ENCODE measurements around the gene TOR1B.

The TOR1B gene

DNA sequence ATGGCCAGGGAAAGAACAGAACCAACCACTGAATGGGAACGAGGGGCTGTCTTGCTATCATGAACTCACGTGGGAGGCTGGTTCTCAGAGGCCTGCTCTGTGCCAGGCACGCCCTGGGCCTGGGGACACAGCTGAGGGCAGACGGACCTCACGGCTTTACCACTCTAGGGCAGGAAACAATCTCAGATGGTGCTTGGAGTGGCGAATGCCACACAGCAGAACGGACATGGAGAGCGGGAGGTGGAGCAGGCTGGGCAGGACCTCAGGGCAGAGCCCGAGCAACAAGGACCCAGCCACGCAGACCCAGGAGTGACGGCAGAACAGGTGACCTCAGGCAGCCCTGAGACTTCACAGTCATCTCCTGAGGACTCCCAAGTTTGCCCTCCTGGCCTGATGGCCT, 12.3 kb downstream of the TOR1B start:
- DNase-seq: no peak

- DNase-seq: no peak
Observed at GRCh38 chr9:129816501-129817435, 13.8 kb downstream of the TOR1B start.

DNA sequence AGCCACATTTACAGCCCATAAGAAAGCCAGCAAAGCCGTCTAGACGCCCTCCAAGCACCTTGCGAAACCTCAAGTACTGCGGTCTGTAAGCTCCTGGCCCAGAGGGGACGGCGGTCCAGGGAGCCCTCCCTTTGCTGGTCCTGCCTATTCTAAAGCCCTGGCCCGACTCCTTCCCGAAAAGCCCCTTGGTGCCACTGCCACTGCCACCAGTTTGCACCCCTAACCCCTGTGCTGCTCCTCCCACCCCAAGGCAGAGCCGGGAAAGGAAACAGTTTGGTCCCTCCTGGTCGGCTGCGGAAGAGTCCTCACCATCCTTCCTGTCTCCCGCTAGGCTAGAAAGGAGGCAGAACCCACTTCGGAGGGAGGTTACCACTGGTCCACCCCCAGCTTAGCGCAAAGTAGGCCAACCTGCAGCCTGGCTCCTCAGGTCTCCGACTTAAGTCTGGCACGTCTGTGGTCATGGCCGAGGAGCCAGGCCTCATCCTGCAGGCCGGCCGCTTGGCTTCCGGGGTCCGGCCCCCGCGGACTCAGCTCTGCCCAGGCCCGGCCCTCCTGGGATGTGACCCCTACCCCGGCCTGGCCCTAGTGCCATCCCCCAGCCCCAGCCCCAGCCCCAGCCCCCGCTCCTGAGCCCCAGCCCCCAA, 20.0 kb downstream of the TOR1B start:
- DNase-seq: peak; percentile 32

DNA sequence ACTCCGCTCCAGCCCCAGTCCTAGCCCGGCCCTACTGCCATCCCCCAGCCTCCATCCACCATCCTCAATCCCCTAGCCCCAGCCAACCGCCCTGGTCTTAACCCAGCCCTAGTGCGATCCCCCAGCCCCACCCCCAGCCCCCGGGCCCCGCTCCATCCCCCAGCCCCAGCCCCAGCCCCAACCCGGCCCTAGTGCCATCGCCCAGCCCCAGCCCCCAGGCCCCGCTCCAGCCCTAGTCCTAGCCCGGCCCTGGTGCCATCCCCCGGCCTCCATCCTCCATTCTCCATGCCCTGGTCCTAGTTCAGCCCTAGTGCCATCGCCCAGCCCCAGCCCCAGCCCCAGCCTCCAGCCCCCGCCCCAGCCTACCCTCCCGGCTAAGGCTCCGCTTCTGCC, 20.6 kb downstream of the TOR1B start:
- DNase-seq: no peak

DNA sequence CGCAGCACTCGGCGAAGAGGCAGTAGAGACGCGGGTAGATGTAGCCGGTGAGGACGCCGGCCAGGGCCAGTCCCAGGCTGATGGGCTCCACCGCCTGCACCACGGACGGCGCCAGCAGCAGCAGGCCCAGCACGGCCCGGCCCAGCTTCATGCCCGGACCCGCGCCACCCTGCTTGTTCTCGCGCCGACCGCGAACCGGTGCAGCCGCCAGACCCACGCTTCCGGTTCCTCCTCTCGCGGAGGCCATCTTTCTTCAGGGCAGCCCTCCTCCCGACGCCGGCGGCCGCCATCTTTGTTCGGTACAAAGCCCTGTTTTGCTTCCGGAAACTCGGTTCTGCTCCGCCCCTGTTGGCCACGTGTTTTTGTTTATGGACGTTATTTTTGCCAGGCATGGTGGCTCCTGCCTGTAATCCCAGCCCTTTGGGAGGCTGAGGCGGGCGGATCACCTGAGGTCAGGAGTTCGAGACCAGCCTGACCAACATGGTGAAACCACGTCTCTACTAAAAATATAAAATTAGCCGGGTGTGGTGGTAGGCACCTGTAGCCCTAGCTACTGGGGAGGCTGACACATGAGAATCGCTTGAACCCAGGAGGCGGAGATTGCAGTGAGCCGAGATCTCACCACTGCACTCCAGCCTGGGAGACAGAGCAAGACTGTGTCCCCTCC, 21.1 kb downstream of the TOR1B start, which contains the start of gene TOR1A:
Gene TOR1A, minus strand, starts transcription at position 202 of the 667 bp plus-strand sequence. Its CDS starts 51 bp downstream, at position 151.
- DNase-seq: peak; percentile 97

GRCh38 chr9:129826344-129826743, 23.4 kb downstream of the TOR1B start:
- no peak for DNase-seq

DNA sequence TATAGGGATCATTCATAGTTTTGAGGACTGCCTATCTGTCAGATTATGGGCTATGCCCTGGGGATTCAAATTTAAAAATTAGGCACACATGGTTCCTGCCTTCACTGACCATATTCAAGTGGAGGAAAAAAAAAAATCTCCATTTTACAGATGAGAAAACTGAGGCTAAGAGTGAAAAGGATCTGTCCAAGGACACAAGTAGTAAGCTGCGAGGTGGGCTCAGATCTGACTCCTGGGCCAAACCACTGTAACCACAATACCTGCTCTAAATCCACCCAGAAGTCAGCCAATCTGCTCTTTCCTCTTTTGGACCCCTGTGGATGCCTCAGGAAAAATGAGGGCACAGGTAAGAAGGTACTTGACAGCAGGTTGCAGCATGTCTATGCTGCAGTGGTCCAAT, 23.8 kb downstream of the TOR1B start:
- no peak for DNase-seq

GRCh38 chr9:129828051-129828450, 25.1 kb downstream of the TOR1B start:
- DNase-seq: no peak

- no peak for DNase-seq
Observed at GRCh38 chr9:129828969-129829368, 26.0 kb downstream of the TOR1B start.

DNA sequence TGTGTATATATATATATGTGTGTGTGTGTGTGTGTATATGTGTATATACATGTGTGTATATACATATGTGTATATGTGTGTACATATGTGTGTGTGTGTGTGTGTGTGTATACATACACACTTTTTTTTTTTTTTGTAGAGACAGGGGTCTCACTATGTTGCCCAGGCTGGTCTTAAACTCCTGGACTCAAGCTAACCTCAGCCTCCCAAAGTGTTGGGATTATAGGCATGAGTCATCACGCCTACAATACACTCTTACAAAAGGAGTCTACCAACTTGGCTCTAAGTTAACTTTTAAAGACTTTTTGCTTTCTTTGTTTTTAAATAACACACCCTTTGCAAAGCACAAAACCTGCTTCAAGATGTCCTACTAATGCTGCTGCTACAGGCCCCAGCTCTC, 30.0 kb downstream of the TOR1B start:
- DNase-seq: no peak

- DNase-seq: peak; percentile 53
Observed at GRCh38 chr9:129834489-129835127, 31.6 kb downstream of the TOR1B start.

GRCh38 chr9:129835128-129835859, 32.3 kb downstream of the TOR1B start, which contains the start of the genes C9orf78 and USP20:
TSS of gene C9orf78 (minus strand) at chr9:129835275. CDS start at chr9:129835221, 54 bp downstream.
TSS of gene USP20 (plus strand) at chr9:129835458. CDS start at chr9:129852556, 17,098 bp downstream.
- DNase-seq: peak; percentile 99

DNA sequence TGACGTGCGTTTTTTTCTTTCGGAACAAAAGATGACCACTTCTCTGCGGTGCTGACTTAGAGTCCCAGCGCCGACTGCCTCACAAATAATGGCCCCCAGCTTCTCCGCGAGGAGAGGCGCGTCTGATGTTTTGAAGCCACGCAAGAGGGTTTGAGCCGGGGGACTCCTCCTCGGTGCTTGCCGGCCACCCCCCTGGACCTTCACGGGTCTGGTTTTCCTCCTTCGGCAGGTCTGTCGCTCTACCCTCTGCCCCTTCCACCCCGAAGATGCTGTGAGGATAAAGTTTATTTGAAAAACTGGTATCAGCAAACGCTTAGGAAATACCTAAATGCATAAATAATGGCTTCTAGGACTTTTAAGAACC, 32.9 kb downstream of the TOR1B start:
- no peak for DNase-seq

GRCh38 chr9:129836311-129837007, 33.5 kb downstream of the TOR1B start:
- no peak for DNase-seq

DNA sequence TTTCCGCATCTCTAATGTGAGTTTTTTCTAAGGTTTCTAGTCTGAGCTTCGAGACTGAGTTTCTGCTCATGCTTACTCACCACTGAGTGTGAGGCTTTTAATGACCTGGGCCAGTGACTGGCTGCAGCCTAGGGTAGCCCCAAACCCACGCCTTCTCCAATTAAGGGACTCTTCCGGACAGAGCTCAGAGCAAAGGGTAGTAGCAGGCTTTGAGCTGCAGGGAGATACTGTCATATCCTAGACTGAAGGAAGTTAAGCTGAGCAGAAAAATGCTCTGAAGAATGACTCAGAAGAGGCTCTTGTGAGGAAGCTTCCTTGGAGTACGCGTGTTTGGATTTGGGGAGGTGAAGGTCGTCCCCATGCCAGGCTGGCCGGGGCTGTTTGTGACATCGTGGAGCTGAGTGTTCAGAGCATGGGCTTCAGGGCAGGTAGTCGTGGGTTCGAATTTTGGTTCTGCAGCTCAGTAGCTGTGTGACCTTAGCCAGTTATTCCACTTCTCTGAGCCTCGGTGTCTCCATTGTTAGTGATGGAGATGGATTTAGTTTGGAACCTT, 35.8 kb downstream of the TOR1B start:
- DNase-seq: no peak

DNA sequence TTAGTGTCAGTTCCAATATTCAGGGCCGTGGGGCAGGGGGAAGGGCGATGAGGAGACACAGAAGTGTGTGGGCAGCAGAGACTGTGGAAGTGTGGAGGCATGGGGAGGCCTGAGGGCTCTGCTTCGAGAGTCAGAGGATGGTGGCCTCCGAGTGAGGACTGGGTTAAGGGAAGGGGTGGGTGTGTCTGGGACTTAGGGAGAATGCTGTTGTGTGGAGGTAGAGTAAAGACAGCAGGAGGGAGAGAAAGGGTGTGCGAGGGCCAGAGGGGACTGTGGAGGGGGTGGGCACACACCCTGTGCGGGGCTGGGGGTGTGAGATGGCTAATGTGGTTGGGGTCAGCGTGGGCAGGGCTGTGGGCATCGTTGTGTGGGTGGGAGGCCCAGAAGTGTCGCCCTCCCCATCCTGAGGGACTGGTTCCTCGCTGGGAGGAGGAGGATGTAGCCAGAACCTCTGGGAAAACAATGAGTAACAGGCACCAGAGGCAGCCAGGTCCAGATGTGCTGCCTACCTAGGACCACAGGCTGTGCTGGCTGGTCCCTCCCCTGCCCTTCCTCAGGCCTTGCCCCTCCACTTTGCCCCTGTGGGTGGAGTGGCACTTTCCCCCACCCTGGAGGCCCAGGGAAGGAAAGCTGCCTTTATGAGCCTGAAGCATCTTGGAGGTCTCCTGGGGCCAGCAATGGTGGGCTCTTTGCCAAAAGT, 36.5 kb downstream of the TOR1B start:
- DNase-seq: no peak

GRCh38 chr9:129840034-129840433, 37.0 kb downstream of the TOR1B start:
- DNase-seq: peak; percentile 98

- no peak for DNase-seq
Observed at GRCh38 chr9:129841071-129841470, 38.1 kb downstream of the TOR1B start.

- no peak for DNase-seq
Observed at GRCh38 chr9:129845373-129845772, 42.4 kb downstream of the TOR1B start.

DNA sequence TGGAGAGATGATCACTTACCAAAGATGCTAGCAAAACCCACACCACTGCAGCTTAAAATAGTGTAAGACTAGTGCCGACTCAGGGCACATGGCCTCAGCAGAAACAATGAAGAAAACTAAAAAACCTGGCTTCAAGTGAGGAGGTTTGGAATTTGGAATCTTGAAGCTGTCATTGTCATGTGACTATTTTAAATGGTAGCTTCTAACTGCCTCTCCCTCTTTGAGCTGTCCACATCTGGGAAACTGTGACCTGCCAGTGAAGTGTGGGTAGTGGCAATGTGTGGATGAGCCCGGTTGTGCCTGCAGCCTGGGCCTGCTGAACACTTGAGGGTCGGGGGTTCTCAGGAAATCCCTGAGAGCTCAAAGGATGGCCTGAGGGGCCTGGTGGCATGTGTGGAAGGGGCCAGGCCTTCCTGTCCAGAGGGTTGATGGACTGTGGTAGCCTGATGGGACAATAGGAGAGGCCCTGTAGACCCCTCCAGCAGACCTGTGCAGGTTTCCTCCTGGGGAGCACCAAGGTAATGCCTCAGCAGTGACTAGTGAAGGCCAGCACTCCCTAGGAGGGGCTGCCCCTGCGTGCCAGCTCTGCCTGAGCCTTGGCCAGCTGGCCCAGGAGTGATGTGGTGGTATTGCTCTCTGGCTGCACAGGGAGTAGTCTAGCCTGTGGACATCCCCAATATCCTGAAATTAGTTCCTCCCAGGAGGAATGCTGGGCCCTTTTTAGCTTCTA, 45.9 kb downstream of the TOR1B start:
- DNase-seq: no peak

All from NCI-H69 (cell line).